Ishikawa (cell line): ENCODE data around the gene RALGPS2.

Experiments used
- CEBPB ChIP-seq: IDR thresholded peaks from 2 replicates; pipeline ENCODE4 v1.6.1; 2012
- CREB1 ChIP-seq: IDR thresholded peaks from 2 replicates; pipeline ENCODE4 v1.6.1; 2012; ENCODE audit warnings: low read depth
- EGR1 ChIP-seq: IDR thresholded peaks from 2 replicates; pipeline ENCODE4 v1.6.1; 2012
- EP300 ChIP-seq: IDR thresholded peaks from 2 replicates; pipeline ENCODE4 v1.6.1; 2012; ENCODE audit warnings: borderline replicate concordance
- FOXM1 ChIP-seq: IDR thresholded peaks from 2 replicates; pipeline ENCODE4 v1.6.1; 2012; ENCODE audit warnings: low read depth, borderline replicate concordance
- NFIC ChIP-seq: IDR thresholded peaks from 2 replicates; pipeline ENCODE4 v1.6.1; 2012
- RAD21 ChIP-seq: IDR thresholded peaks from 2 replicates; pipeline ENCODE4 v1.6.1; 2012; ENCODE audit warnings: low read depth
- TAF1 ChIP-seq: IDR thresholded peaks from 2 replicates; pipeline ENCODE4 v1.6.1; 2012; ENCODE audit warnings: low read depth, mild to moderate bottlenecking
- TCF12 ChIP-seq: IDR thresholded peaks from 2 replicates; pipeline ENCODE4 v1.6.1; 2012; ENCODE audit warnings: low read depth
- TEAD4 ChIP-seq: IDR thresholded peaks from 2 replicates; pipeline ENCODE4 v1.6.1; 2012
- YY1 ChIP-seq: IDR thresholded peaks from 2 replicates; pipeline ENCODE4 v1.6.1; 2012; ENCODE audit warnings: low read depth
- ZBTB7A ChIP-seq: IDR thresholded peaks from 2 replicates; pipeline ENCODE4 v1.6.1; 2012; ENCODE audit warnings: low read depth
- TF ChIP-seq, protein P1 (sequence below): IDR thresholded peaks from 2 replicates; pipeline ENCODE4 v1.6.1; 2012
- TF ChIP-seq, protein P2 (sequence below): IDR thresholded peaks from 2 replicates; pipeline ENCODE4 v1.6.1; 2012; ENCODE audit warnings: low read depth, mild to moderate bottlenecking
- TF ChIP-seq, protein P3 (sequence below): IDR thresholded peaks from 2 replicates; pipeline ENCODE4 v1.6.1; 2012

The RALGPS2 gene

DNA sequence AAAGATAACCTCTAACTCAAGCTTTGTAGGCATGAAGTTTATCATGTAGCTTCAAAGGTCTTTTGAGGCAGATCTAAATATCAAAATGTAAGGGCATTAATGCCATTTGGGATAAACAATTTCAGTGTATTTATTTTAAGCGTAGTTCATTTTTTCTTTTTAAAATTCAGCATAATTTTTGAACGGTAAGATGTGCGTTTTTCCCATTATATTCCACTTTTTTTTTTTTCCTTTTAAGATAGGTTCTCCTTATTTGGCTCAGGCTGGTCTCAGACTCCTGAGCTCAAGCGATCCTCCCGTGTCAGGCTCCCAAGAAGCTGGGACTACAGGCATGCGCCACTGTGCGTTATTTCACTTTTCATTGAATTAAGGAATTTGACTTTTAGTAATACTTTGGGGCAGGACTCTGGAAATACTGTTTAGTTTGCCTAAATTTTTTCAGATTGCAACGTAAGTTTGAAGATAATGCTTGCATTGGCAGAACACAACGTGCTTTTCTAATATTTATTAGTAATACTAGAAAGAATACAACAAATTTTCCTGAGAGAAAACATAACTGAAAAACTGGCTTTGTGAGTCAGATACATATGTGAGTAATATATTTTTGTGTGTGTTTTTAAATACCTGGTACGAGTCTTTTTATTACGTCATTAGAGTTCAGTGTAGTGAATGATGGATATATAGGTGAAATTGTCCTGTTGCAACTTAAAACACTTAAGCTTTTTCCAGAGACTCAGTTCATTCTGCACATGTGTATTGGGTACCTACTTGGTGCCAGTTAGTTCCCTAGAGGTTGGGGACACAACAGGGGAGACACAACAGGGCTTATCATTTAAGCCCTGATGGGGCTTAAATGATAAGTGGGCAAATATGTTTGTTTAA, 2.2 kb downstream of the RALGPS2 start:
- TF ChIP-seq, protein P1, sequence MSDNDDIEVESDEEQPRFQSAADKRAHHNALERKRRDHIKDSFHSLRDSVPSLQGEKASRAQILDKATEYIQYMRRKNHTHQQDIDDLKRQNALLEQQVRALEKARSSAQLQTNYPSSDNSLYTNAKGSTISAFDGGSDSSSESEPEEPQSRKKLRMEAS, result no peak

DNA sequence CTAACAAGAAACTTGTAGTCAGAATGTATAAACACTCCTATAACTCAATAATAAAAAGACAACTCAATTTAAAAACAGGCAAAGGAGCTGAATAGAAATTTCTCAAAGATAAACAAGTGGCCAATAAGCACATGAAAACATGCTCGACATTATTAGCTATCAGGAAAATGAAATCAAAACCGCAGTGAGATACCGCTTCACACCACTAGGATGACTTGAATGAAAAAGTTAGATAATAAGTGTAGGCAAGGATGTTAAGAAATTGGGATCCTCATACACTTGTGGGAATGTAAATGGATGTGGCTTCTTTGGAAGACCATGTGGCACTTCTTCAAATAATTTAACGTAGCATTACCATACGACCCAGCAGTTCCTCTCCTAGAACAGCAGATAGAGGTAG, 8.9 kb downstream of the RALGPS2 start:
- TF ChIP-seq CREB1 (no peak), ZBTB7A (no peak), CEBPB (no peak), TCF12 (no peak), TAF1 (no peak), NFIC (no peak)
- TF ChIP-seq, protein P2, sequence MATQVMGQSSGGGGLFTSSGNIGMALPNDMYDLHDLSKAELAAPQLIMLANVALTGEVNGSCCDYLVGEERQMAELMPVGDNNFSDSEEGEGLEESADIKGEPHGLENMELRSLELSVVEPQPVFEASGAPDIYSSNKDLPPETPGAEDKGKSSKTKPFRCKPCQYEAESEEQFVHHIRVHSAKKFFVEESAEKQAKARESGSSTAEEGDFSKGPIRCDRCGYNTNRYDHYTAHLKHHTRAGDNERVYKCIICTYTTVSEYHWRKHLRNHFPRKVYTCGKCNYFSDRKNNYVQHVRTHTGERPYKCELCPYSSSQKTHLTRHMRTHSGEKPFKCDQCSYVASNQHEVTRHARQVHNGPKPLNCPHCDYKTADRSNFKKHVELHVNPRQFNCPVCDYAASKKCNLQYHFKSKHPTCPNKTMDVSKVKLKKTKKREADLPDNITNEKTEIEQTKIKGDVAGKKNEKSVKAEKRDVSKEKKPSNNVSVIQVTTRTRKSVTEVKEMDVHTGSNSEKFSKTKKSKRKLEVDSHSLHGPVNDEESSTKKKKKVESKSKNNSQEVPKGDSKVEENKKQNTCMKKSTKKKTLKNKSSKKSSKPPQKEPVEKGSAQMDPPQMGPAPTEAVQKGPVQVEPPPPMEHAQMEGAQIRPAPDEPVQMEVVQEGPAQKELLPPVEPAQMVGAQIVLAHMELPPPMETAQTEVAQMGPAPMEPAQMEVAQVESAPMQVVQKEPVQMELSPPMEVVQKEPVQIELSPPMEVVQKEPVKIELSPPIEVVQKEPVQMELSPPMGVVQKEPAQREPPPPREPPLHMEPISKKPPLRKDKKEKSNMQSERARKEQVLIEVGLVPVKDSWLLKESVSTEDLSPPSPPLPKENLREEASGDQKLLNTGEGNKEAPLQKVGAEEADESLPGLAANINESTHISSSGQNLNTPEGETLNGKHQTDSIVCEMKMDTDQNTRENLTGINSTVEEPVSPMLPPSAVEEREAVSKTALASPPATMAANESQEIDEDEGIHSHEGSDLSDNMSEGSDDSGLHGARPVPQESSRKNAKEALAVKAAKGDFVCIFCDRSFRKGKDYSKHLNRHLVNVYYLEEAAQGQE, result no peak
- TF ChIP-seq, protein P1, result no peak

DNA sequence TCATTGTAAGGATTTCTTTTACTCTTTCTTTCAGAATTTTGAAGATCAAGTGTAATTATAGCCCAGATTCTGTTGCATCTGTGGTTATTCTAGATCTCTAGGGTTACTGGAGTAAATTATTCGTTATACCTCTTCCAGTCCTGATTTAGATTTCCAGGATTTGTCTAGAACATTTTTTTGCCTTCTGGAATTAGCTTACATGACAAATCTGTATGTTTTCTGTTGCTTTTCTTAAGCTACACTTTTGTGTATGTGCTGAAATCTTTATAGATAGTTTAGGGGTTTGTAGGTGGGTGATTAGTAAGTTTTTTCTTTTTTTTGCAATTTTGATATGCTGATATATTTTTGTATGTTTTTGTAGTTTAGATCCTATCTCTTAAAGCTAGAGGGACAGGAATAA, 13.7 kb downstream of the RALGPS2 start:
- TF ChIP-seq CEBPB, result no peak
- TF ChIP-seq EGR1, result no peak
- TF ChIP-seq, protein P1, result no peak
- TF ChIP-seq, protein P2, result no peak
- no peak for TF ChIP-seq NFIC

DNA sequence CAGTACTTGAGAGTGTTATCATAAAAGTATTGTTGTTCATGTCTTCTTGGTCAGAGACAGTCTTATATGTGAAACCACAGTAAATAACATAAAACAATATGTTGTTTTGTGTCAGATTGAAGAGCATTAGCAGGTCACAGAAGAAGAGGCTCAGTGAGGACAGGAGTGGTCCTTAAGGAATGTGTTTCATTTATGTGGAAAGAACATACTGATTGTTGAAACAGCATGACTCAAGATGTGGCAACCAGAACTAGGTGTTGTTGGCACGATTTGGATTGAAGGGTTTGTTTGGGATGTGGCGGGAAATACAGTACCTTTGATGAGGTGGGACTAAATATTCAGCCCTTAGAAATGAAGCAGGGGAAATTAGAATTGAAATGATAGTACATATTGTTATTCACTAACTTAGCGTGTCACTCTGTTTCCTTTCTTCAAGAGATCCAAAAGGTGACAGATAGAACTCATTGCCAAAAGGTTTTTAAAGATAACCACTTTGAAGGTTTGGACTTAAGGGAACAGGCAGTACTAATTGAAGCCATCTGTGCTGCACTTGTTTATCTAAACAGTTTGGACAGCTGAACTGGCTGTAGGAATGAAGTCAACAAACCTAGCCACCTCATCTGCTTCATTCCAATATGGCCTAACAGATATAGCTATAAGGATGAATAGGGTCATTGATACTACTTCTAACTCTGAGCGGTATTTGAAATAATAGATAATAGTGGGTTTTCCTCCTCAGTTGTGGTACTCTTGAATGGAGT, 14.4 kb downstream of the RALGPS2 start:
- TF ChIP-seq NFIC (no peak), TEAD4 (no peak), YY1 (no peak), RAD21 (no peak), FOXM1 (no peak), TAF1 (no peak), TCF12 (no peak), EP300 (no peak), CEBPB (no peak), ZBTB7A (no peak), CREB1 (no peak), EGR1 (no peak)
- TF ChIP-seq, protein P2, result no peak
- TF ChIP-seq, protein P3, sequence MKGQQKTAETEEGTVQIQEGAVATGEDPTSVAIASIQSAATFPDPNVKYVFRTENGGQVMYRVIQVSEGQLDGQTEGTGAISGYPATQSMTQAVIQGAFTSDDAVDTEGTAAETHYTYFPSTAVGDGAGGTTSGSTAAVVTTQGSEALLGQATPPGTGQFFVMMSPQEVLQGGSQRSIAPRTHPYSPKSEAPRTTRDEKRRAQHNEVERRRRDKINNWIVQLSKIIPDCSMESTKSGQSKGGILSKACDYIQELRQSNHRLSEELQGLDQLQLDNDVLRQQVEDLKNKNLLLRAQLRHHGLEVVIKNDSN, result no peak
- TF ChIP-seq, protein P1, result no peak
